IMR-90 (cell line): ENCODE measurements around the gene TRIM24.

Source experiments
- CTCF ChIP-seq: conservative IDR thresholded peaks from 2 replicates; pipeline ENCODE4 v1.5.1; 2012; ENCODE audit warnings: mild to moderate bottlenecking, low read depth, low read length, improper control_type of control experiment
- NFE2L2 ChIP-seq: fragments of 150-350 bp; IDR thresholded peaks from 2 replicates; pipeline ENCODE4 v1.6.1; 2016; ENCODE audit warnings: low read depth, mild to moderate bottlenecking, low read length
- POLR2A ChIP-seq: IDR thresholded peaks from 2 replicates; pipeline ENCODE4 v1.6.1; 2012; ENCODE audit warnings: mild to moderate bottlenecking, low read depth, low read length
- RFX5 ChIP-seq: IDR thresholded peaks from 2 replicates; pipeline ENCODE4 v1.8.0; 2012; ENCODE audit warnings: low read depth, mild to moderate bottlenecking, low read length, moderate library complexity
- SMC3 ChIP-seq: fragments of 150-350 bp; IDR thresholded peaks from 2 replicates; pipeline ENCODE4 v1.6.1; 2016; ENCODE audit warnings: low read depth, mild to moderate bottlenecking, antibody characterized with exemption, low read length, moderate library complexity

- TF ChIP-seq CTCF (no peak), POLR2A (no peak), RFX5 (no peak), NFE2L2 (no peak), SMC3 (no peak)
These were observed 42.9 kb upstream of the TRIM24 start for GRCh38 chr7:138417078-138417700.
